T-helper 17 cell (primary cell): ENCODE data around the gene FFAR4. TPM values are rescaled to one million over a fixed set of nuclear protein-coding genes. Genes with fewer than 3 reads are reported as not detected.

Source experiments
- ATAC-seq: fragments of 150-1000 bp; cut with Tn5 transposase; 2 replicates; pipeline ENCODE4 v1.10.0; 2021; ENCODE audit warnings: mild to moderate bottlenecking, moderate library complexity
- DNase-seq, 3 donors: peaks; one replicate each; pipeline versions ENCODE4 v3.0.0 to v3.0.0-alpha.2; 2020 to 2021
- H3K9me3 ChIP-seq: one replicate; pipeline ENCODE4 v1.7.0; 2013; ENCODE audit warnings: low read length, mild to moderate bottlenecking; ENCODE audit not compliant: control insufficient read depth, poor library complexity, severe bottlenecking
- H3K27ac Mint-ChIP-seq: one replicate; pipeline ENCODE4 v1.8.0; 2022; ENCODE audit warnings: mild to moderate bottlenecking, moderate library complexity, mixed read lengths
- H3K27me3 Mint-ChIP-seq: one replicate; pipeline ENCODE4 v1.8.0; 2022; ENCODE audit warnings: mixed read lengths
- H3K36me3 Mint-ChIP-seq: one replicate; pipeline ENCODE4 v1.8.0; 2022; ENCODE audit warnings: low read depth, mixed read lengths
- H3K4me1 Mint-ChIP-seq: one replicate; pipeline ENCODE4 v1.8.0; 2022; ENCODE audit warnings: mild to moderate bottlenecking, mixed read lengths
- H3K4me3 Mint-ChIP-seq: one replicate; pipeline ENCODE4 v1.8.0; 2022; ENCODE audit warnings: mild to moderate bottlenecking, moderate library complexity, mixed read lengths
- total RNA-seq, 4 donors: library from RNA in 2 of 4; stranded (reverse) in 2 of 4; gene quantifications; one replicate each; pipeline ENCODE4 v1.2.3 and lab custom pipeline; 2022 to 2026

Gene FFAR4
- total RNA-seq, 2 donors from 2014 or later, result not detected

- H3K9me3 ChIP-seq, result no peaks in the 10 kb centered on the region
- no peak overlapping the region for H3K27ac Mint-ChIP-seq
- H3K4me3 Mint-ChIP-seq, result no peak overlapping the region
- H3K36me3 Mint-ChIP-seq, result no peaks in the 10 kb centered on the region
- H3K4me1 Mint-ChIP-seq, result no peaks in the 10 kb centered on the region
- no peak for ATAC-seq
- H3K27me3 Mint-ChIP-seq, result peaks cover 24% of the 10 kb centered on the region
- no peak for DNase-seq
Measured at GRCh38 chr10:93615576-93616235, 49.2 kb downstream of the FFAR4 start.

GRCh38 chr10:93620925-93621324, 54.5 kb downstream of the FFAR4 start:
- H3K27ac Mint-ChIP-seq, result no peak overlapping the region
- H3K27me3 Mint-ChIP-seq, result peaks cover 39% of the 10 kb centered on the region
- H3K9me3 ChIP-seq, result no peaks in the 10 kb centered on the region
- no peaks in the 10 kb centered on the region for H3K4me1 Mint-ChIP-seq
- no peak overlapping the region for H3K4me3 Mint-ChIP-seq
- DNase-seq (no peak), ATAC-seq (no peak)
- H3K36me3 Mint-ChIP-seq, result no peaks in the 10 kb centered on the region

GRCh38 chr10:93622942-93623341, 56.5 kb downstream of the FFAR4 start:
- DNase-seq, result no peak

GRCh38 chr10:93628858-93629257, 62.4 kb downstream of the FFAR4 start:
- no peak overlapping the region for H3K4me3 Mint-ChIP-seq
- no peaks in the 10 kb centered on the region for H3K36me3 Mint-ChIP-seq
- peaks cover 53% of the 10 kb centered on the region for H3K27me3 Mint-ChIP-seq
- no peak overlapping the region for H3K27ac Mint-ChIP-seq
- H3K4me1 Mint-ChIP-seq, result peaks cover 2% of the 10 kb centered on the region
- no peak for ATAC-seq
- DNase-seq, result no peak
- H3K9me3 ChIP-seq, result no peaks in the 10 kb centered on the region

More at GRCh38 chr10:93622942-93623341, 56.5 kb downstream of the FFAR4 start:
- Mint-ChIP-seq H3K27ac (no peak overlapping the region), H3K36me3 (no peaks in the 10 kb centered on the region), H3K4me1 (no peaks in the 10 kb centered on the region), H3K4me3 (no peak overlapping the region), H3K27me3 (peaks cover 39% of the 10 kb centered on the region)
- ATAC-seq, result no peak
- H3K9me3 ChIP-seq, result no peaks in the 10 kb centered on the region

GRCh38 chr10:93629647-93630305, 63.3 kb downstream of the FFAR4 start:
- H3K27ac Mint-ChIP-seq, result peak overlapping the region; percentile 11
- H3K4me3 Mint-ChIP-seq, result no peak overlapping the region
- H3K4me1 Mint-ChIP-seq, result peaks cover 2% of the 10 kb centered on the region
- peaks cover 46% of the 10 kb centered on the region for H3K27me3 Mint-ChIP-seq
- DNase-seq, result no peak
- no peaks in the 10 kb centered on the region for H3K36me3 Mint-ChIP-seq
- ATAC-seq, result no peak
- no peaks in the 10 kb centered on the region for H3K9me3 ChIP-seq

GRCh38 chr10:93630625-93631557, 64.4 kb downstream of the FFAR4 start:
- H3K4me3 Mint-ChIP-seq, result no peak overlapping the region
- H3K4me1 Mint-ChIP-seq, result peaks cover 2% of the 10 kb centered on the region
- peaks cover 41% of the 10 kb centered on the region for H3K27me3 Mint-ChIP-seq
- ATAC-seq (no peak), DNase-seq (no peak)
- no peaks in the 10 kb centered on the region for H3K9me3 ChIP-seq
- no peaks in the 10 kb centered on the region for H3K36me3 Mint-ChIP-seq
- no peak overlapping the region for H3K27ac Mint-ChIP-seq

Other genes with a start within 250 kb of the FFAR4 start
- 1 to 10 TPM in 1 of 2 donors, under 1 TPM in 1; 0.81 to 1.6 TPM for gene MYOF, start 84.3 kb upstream of the FFAR4 start, total RNA-seq
- under 1 TPM; 0.27 to 0.63 TPM for gene CEP55, start 70.1 kb upstream of the FFAR4 start, total RNA-seq
- not detected for gene RBP4, start 34.6 kb downstream of the FFAR4 start, total RNA-seq
- not detected for gene PDE6C, start 45.9 kb downstream of the FFAR4 start, total RNA-seq
- 10 to 100 TPM; 13.9 to 17.5 TPM for gene FRA10AC1, start 135.9 kb downstream of the FFAR4 start, total RNA-seq
- not detected for gene LGI1, start 191.3 kb downstream of the FFAR4 start, total RNA-seq